HG03442 (cell line): ENCODE data around the gene NAB1.

ENCODE experiments used
- ATAC-seq: cut with Tn5 transposase; IDR thresholded peaks from one replicate; pipeline ENCODE4 v1.9.1; 2021; ENCODE audit warnings: mild to moderate bottlenecking, moderate library complexity; ENCODE audit not compliant: unreplicated experiment

The NAB1 gene

DNA sequence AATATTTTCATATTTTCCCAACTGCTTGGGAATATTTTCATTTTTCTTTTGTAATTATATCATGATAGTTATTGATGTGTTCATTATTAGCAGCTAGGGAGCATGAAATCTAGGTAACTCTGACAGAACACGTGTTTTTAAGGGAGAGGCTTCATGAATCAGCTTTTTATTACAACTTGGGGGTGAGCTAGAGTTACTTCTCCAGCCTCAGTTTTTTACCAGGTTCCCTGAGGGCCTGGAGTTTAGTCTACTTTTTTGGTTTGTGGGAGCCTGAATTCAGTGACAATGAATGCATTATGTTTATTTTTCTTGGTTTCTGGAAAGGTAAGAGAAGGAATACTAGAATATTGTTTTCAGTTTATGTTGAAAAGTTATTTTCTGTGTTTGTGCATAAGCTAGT lies 18.0 kb downstream of the NAB1 start:
- ATAC-seq = no peak

DNA sequence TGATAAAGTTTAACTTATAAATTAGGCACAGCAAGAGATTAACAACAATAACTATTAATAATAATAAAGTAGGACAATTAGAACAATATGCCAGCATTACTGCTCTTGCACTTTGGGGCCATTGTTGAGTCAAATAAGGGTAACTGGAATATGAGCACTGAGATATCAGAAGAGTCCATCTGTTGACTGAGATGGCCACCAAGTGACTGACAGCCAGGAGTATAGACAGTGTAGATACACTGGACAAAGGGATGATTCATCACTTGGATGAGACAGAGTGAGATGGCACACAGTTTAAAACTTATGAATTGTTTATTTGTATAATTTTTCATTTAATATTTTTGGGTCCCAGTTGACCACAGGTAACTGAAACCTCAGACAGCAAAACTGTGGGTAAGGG lies 20.0 kb downstream of the NAB1 start:
- no peak for ATAC-seq

DNA sequence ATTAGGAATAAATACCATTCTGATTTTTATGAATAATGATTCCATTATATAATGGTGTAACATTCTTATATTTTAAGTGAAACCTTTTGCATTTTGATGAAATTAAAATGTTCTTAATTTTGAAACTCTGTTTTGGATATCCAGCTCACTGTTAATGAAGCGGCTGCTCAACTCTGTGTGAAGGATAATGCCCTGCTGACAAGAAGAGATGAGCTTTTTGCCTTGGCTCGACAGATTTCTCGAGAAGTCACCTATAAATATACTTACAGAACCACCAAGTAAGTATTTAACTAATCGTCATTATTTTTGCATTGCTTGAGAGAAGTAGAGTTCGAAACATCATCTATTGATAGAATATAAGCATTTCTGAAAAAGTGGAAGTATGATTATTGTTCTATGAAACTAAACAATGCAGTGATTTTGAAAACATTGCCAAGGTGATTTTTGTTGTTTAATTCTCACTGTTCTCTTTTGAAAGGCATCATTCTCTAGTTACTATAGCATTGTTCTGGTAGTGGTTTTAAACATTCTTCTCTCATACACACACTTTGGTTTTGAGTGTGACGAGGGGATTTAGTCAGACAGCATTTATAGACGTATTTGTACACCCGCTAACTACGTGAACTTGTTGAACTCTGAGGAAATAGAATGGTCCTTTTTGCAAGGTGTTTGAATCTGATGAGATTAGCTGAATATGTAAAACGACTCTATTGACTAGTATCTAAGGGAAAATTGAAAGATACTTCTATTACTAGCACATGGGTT lies 21.5 kb downstream of the NAB1 start:
- peak; percentile 57 for ATAC-seq

DNA sequence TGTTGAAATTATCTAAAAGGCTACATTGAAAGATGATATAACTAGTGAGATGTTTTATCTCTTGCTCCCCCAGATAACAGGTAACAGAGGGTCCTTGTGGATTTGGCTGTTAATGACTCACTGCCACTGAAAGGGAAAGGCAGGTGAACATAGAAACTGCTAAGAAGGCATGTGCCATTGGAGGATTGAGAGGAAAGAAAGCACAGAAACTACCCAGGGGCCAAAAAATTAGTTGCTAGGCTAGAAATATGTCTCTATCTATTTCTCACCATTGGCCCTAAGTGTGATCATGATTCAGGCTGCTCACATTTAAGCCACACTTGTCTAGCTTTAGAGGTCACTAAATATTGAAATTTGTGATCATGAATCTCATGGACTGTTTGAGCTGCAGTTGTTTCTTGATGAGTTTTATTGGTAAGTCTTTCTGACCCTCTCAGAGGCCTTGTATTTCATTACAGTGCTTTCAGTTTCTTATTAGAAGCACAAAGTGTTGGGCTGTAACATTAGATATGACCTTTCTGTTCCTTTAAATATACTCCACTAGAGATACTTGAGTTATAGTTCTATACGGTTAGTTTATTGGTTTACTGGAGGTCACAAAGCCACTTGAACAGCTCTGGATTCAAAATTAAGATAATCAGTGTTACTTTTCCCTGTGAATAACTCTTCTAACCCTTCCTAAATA lies 26.2 kb downstream of the NAB1 start:
- ATAC-seq = peak; percentile 35

DNA sequence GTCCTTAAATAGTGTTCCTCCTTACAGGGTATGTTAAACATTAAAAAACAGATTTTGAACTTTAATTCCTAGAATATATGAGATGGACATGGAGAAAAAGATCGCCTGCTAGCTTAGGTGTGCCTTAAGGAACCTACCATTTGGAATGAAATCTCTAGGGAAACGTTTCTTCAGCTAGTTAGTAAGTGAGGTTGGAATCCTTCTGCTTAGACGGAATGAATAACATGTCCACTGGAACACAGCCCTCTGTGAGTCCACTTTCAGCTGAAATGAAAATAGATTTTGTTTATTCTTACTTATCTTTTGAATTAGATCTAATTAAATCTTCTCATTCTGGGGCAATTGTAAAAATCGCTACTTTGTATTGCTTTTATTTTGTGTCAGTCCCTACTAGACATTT lies 28.4 kb downstream of the NAB1 start:
- ATAC-seq = no peak

DNA sequence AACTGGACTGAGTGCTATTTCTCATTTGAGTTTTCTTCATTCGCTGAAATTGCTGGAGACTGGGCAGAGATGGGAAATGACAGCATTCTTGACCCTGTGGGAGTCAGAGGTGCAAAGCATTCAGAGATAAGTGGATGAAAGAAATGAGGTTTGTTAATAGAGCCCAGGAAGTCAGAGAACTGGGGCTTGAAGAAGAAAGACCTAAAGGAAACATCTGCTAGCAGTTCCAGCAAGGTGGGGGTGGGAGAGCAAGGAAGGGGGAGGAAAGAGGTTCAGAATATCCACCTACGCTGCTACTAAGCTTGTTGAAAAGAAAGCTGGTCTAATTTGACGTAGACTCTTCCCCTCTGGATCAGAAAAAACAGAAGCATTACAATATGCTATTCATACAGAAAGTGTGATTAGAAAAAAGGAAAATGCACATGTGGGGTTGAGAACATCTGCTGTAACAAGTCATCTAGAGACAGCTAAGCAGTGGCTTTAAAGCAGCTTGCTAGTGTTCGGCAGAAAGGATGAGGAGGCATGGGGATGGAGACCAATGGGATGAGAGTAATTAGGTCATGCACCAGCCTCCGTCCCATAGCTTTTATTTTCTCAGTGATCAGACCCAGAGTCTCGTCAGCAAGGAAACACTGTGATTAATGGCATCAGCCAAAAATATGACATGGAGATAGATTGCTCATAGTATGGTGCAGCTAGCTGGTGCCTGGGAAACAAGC lies 29.7 kb downstream of the NAB1 start:
- peak; percentile 57 for ATAC-seq

DNA sequence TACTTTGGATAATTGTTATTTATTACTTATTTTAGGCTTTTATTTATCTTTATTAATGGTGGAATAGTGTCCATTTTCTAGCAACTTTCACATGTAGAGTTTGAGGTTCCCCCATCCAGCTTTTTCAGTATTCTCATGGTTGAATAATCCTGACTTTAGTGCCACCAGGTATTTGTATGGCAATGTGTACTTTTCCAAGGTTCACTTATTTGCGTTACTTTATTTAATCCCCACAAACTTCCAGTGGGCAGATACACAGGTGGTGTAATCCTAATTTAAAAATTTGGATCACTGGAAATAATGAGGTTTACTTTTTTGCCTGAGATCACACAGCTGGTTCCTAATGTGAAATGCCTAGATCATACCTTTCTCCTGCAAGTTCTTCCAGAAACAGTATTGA lies 30.5 kb downstream of the NAB1 start:
- no peak for ATAC-seq

DNA sequence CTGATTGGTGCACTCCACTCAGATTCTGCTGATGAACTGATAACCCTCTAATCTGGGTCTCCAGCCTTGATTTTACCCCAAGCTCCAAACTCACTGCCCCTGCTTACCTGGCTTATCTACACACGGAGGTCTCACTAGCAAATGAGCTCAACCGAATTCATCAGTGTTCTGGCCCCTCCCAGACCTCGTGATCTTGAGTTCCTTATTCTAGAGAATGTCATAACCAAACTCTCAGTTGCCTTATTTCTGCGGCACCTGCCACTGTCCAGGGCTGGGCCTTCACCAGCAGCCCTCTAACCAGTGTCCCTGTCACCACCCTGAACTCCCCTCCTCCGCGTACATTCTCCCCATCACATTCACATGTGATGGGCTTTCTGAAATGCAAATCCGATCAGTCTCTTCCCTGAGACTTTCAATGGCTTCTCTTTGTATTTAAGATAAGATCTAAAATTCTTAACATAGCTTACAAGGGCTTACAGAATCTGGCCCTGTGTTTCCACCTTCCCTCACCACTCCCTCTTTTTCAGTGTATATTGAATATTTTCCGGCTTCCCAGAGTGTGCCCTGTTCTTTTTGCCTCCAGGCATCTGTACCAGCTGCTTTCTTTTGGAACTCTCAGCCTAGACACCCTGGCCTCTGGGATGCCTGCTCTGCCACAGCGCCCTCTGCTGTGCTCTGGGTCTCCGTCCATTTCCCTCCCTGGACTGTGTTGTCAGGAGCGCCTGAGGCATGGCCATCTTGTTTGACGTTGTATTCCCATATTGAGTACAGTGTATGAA lies 31.1 kb downstream of the NAB1 start:
- ATAC-seq = peak; percentile 52

DNA sequence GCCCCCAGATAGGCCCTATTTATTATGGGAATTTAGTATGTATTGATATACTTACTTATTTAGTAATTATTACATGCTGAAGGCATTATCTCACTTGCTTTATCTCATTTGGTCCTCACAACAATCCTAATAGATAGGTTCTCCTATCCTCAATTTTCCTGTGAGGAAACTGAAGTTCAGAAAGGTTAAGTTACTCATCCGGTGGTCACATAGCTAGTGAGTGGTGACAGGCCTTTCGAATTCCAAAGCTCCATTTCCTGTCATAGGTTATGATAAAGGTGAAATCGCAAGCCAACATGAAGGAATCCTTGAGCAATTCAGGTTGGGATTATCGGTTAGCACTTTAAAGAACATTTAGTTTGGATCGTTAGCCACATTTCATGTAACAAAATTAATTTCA lies 33.3 kb downstream of the NAB1 start:
- ATAC-seq = no peak

DNA sequence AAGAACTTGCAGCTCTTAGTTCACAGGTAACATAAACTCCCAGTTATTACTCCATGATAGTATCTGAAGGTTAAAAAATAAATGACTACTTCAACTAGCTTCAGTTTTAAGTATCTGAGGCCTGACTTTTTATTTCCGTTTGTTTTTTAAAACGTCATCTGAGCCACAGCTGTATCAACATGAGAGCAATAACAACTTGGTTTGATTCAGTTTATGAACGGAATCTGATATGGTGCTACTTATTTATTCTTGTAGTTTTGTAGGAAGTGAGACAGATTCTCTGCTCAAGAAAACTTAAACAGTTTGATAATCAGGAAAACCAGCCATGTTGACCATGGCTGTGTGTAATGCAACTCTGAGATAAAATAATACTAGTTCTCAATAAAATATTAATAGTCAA lies 34.9 kb downstream of the NAB1 start:
- ATAC-seq = no peak

DNA sequence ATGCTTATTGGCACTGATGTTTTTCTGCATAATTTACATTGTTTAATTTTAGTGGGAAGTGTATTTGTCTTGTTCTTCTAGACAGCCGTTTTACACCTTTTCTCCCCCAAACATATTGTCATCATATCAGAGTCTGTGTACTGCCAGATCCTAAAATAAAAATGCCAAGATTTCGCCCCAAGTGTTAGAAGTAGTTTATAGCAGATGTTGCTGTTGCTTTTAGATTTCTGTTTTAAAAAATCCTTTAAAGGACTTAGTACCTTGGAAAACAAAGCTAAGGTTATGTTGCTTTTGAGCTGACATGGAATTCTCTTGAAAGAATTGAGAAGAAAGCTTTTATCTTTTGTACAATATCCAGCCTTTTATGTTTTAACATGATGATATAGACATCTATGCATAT lies 36.0 kb downstream of the NAB1 start:
- ATAC-seq = no peak

DNA sequence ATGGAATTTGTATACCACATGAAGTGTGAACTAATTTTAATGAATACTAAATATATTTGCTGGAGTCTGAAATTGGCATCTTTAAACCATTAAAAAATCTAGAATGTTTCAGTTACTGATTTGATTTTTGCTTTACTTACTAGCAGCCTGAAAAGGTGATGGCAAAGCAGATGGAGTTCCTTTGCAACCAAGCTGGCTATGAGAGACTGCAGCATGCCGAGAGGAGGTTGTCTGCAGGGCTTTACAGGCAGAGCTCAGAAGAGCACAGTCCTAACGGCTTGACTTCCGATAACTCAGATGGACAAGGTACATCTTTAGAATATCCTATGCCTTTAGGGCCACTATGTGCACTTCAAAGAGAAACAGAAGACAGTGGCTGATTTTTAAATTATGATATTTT lies 36.5 kb downstream of the NAB1 start:
- ATAC-seq = no peak

DNA sequence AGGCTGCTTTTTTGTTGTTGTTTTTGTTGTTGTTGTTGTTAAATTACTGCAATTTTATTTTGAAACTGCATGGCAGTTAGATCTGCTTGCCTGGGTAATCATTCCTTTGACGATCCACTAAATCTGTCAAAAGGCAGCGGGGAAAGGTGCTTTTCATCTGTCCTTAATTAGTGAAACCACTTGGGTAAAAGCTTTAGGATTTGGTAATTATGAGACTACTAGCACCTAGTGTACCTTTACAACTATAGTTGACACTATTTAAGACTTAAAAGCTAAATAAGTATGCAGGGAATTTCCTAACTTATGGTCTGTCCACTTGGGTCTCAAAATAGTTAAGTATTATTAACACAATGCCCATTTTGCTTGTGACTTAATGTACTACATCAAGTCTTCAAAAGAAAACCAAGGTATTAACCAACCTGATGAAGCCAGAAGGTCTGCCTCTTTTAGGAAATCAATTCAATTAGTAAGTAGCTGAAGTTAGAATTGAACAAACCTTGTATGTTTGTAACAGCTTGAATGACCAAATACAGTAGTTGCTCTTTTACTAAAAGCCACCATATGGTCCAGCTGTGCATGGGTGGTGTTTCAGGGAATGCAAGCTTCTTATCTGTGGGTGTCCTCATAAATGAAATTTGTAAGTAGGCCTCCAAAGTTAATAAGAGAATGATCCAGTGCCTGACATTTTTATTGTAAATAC lies 44.8 kb downstream of the NAB1 start:
- peak; percentile 81 for ATAC-seq

DNA sequence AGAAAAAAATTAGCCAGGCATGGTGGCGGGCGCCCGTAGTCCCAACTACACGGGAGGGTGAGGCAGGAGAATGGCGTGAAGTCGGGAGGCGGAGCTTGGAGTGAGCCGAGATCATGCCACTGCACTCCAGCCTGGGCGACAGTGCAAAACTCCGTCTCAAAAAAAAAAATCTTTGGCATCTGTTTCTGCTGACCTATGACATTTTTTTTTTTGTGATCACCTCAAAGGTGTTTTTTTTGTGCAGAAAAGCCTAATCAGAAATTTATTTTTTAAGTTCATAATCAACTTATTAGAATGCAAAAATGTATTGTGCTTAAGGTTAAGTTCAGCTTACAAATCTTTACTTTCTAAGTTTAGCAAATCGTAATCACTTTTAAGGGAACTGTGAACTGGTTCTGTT lies 45.6 kb downstream of the NAB1 start:
- no peak for ATAC-seq

DNA sequence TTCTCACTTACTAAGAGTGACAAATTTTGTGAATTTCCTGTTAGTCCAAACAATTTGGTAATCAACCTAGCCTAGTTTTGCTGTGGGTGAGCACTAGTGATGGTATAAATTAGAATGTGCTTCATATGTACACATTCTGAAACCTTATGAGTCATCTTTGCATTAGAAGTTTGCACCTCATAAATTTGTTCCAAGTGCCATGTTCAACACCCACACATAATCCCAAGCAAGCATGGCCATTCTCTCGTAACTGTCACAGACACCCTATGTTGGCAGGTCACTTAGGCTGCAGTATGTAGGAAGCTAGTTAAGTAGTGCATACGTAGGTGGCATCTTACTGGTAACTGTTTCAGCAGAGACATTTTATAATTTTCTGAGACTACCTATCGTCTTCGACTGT lies 46.9 kb downstream of the NAB1 start:
- ATAC-seq = peak; percentile 55

DNA sequence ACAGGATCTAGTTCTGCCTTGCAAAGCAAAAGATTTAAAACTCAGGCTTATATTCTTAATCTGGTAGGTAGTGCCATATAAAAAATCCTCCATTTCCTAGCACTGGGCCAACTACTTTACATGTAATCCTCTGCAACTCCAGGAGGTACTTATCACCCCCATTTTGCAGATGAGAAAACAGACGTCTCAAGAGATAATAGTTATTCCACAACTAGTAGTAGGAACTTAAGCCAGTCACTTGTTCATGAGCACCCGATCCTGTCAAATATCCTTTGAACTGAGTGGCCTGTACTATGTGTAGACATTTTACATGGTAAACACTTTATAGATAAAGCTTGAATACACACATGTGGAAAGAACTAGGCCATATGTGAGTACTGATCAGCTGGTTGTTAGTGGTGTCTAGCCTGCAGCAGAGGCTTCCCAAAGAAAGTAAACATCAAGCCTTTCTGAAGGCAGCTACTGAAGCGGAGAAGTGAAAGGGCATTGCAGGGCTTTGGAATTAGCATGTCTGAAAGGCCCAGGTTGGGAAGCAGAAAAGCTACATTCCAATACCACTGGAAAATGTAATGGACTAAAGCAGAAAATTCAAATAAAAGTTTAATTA lies 48.0 kb downstream of the NAB1 start:
- no peak for ATAC-seq

DNA sequence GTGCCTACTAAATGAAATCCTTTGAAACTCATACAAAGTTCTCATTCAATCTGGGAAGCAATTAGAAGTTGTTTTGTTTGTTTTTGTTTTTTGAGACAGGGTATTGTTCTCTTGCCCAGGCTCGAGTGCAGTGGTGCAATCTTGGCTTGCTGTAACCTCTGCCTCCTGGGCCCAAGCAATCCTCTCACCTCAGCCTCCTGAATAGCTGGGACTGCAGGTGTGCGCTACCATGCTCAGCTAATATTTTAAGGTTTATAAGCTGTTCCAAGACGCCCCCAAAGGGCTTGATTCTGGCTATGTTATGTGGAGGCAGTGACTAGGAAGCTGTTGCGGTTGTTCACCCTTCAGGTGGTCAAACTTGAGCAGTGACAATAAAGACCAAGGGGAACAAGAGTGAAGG lies 48.5 kb downstream of the NAB1 start:
- ATAC-seq = no peak

DNA sequence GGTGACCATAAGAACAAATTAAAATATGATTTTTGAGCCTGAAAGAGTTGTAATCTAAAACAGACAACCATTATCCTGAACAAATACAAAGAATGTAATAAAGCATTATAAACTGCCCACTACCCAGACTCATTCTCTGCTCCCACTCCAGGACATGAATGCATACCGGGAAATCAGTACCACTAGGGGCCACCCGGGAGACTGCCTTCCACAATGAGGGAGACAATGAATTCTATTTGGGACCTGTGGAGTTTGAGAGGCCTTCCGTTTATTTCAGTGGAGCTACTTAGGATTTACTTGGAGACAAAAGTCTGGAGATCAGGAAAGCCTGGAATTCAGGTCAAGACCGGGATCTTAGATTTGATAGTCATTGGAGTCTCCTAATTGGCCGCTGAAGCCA lies 50.0 kb downstream of the NAB1 start:
- ATAC-seq = no peak

DNA sequence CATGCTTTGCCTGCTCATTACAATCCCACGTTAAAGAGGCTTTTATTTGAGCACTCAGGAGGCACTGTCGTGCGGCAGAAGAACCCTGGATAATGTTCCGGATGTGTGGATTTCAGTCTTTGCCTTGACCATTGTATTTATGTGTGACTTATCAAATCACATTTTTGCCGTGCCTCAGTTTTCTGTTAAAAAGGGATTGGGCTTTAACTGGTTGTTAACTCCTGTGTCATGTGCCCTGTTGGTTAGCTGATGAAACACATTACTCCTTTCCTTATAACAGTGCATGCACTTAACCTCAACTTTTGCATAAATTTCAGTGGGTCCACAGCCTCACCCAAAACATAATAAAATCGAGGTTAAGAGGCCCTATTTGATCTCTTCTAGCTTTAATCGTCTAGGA lies 52.7 kb downstream of the NAB1 start:
- ATAC-seq = peak; percentile 55

DNA sequence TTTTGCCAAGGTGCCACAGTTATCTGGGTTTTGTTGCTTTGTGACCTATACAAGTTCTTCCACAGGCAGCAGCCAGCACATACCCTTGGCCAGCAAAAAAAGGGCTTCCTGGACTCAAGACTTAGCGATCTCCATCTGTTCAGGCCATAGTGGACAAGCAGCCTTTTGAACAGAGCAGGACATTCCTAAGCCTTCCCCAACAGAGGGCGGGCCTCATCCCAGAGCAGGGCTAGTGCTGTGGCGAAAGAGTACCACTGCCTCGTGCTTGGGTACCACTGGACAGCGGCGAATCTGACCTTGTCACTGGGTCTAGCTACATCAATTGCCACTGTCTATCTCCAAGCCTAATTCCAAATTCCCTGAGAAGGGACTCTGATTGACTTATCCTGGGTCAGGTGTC lies 56.4 kb downstream of the NAB1 start:
- ATAC-seq = no peak
